HEK293T (cell line): Measurements from ENCODE around the gene GPRC5B.

Source experiments
- CTCF ChIA-PET: fragments of 350-600 bp; formaldehyde crosslinking; extraction: SDS; loops from one replicate; lab custom pipeline; 2021; ENCODE audit warnings: antibody characterized with exemption, inconsistent platforms; lab: Yijun Ruan, JAX
- POLR2A ChIA-PET: fragments of 350-600 bp; formaldehyde crosslinking; extraction: SDS; loops from one replicate; lab custom pipeline; 2020; ENCODE audit warnings: antibody characterized with exemption, inconsistent platforms; lab: Yijun Ruan, JAX
- DNase-seq: peaks from one replicate; pipeline ENCODE4 v3.0.0; 2012; ENCODE audit warnings: mixed read lengths; ENCODE audit errors: extremely low spot score
- ARNT ChIP-seq: fragments of 450-650 bp; IDR thresholded peaks from 2 replicates; pipeline ENCODE4 v1.6.1; 2017; ENCODE audit warnings: mild to moderate bottlenecking
- BHLHE40 ChIP-seq: fragments of 450-650 bp; IDR thresholded peaks from 2 replicates; pipeline ENCODE4 v1.6.1; 2016; ENCODE audit warnings: mild to moderate bottlenecking, moderate library complexity, borderline replicate concordance
- CTBP1 ChIP-seq: fragments of 450-650 bp; IDR thresholded peaks from 2 replicates; pipeline ENCODE4 v1.6.1; 2016; ENCODE audit warnings: borderline replicate concordance
- ELF4 ChIP-seq: fragments of 450-650 bp; IDR thresholded peaks from 2 replicates; pipeline ENCODE4 v1.6.1; 2017; ENCODE audit warnings: antibody characterized with exemption
- FOXA1 ChIP-seq: fragments of 450-650 bp; IDR thresholded peaks from 2 replicates; pipeline ENCODE4 v1.6.1; 2016; ENCODE audit warnings: mild to moderate bottlenecking
- FOXK2 ChIP-seq: fragments of 450-650 bp; IDR thresholded peaks from 2 replicates; pipeline ENCODE4 v1.6.1; 2016; ENCODE audit warnings: mild to moderate bottlenecking
- FOXM1 ChIP-seq: fragments of 450-650 bp; IDR thresholded peaks from 2 replicates; pipeline ENCODE4 v1.6.1; 2017; ENCODE audit warnings: mild to moderate bottlenecking, borderline replicate concordance
- HDGF ChIP-seq: fragments of 450-650 bp; IDR thresholded peaks from 2 replicates; pipeline ENCODE4 v1.6.1; 2017; ENCODE audit warnings: antibody characterized with exemption, borderline replicate concordance
- L3MBTL2 ChIP-seq: fragments of 450-650 bp; conservative IDR thresholded peaks from 2 replicates; pipeline ENCODE4 v1.6.1; 2016; ENCODE audit warnings: mild to moderate bottlenecking
- LEF1 ChIP-seq: fragments of 450-650 bp; IDR thresholded peaks from 2 replicates; pipeline ENCODE4 v1.6.1; 2017; ENCODE audit warnings: mild to moderate bottlenecking, borderline replicate concordance
- NFRKB ChIP-seq: fragments of 450-650 bp; IDR thresholded peaks from 2 replicates; pipeline ENCODE4 v1.6.1; 2016; ENCODE audit warnings: mild to moderate bottlenecking, moderate library complexity
- PKNOX1 ChIP-seq: fragments of 450-650 bp; IDR thresholded peaks from 2 replicates; pipeline ENCODE4 v1.6.1; 2016
- SP1 ChIP-seq: fragments of 450-650 bp; IDR thresholded peaks from 2 replicates; pipeline ENCODE4 v1.6.1; 2017
- SUZ12 ChIP-seq: fragments of 450-650 bp; IDR thresholded peaks from 2 replicates; pipeline ENCODE4 v1.6.1; 2016; ENCODE audit warnings: mild to moderate bottlenecking
- TARDBP ChIP-seq: fragments of 450-650 bp; IDR thresholded peaks from 2 replicates; pipeline ENCODE4 v1.6.1; 2016
- ZNF384 ChIP-seq: fragments of 450-650 bp; IDR thresholded peaks from 2 replicates; pipeline ENCODE4 v1.6.1; 2016

Gene GPRC5B

DNA sequence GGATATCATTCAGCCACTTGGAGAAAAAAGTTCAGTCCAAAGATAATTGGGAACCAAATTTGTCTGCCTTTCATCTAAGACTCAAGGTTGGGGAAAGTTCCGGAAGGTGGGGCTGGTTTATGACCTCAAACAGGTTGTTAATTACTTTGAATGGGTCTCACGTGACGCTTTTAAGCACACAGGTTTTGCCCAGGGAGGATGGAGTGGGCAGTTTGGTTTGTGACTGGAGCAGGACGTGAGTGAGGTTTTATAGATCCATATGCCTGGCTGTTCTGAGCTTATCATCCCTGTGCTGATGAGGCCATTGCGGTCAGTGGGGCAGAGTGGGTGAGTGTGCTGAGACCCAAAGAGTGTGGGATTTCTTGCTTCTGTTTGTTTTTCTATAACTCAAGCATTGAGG lies 38.7 kb upstream of the GPRC5B start:
- CTCF ChIA-PET: no interaction called here
- no peak for DNase-seq
- TF ChIP-seq L3MBTL2: no peak
- no peak for TF ChIP-seq PKNOX1
- no peak for TF ChIP-seq BHLHE40
- no peak for TF ChIP-seq LEF1
- TF ChIP-seq FOXM1: no peak
- TF ChIP-seq TARDBP: no peak
- TF ChIP-seq HDGF: no peak
- no peak for TF ChIP-seq ELF4
- no peak for TF ChIP-seq NFRKB
- TF ChIP-seq CTBP1: no peak
- no peak for TF ChIP-seq FOXA1
- no peak for TF ChIP-seq ARNT
- TF ChIP-seq ZNF384: no peak
- no peak for TF ChIP-seq FOXK2
- TF ChIP-seq SUZ12: no peak
- no peak for TF ChIP-seq SP1
- POLR2A ChIA-PET: no interaction called here

- TF ChIP-seq NFRKB (no peak), FOXM1 (no peak), SP1 (no peak), ARNT (no peak), ZNF384 (no peak), ELF4 (no peak), HDGF (no peak), SUZ12 (no peak)
- ChIA-PET POLR2A (no interaction called here), CTCF (no interaction called here)
- no peak for DNase-seq
Measured at GRCh38 chr16:19919142-19919541, 34.5 kb upstream of the GPRC5B start.

DNA sequence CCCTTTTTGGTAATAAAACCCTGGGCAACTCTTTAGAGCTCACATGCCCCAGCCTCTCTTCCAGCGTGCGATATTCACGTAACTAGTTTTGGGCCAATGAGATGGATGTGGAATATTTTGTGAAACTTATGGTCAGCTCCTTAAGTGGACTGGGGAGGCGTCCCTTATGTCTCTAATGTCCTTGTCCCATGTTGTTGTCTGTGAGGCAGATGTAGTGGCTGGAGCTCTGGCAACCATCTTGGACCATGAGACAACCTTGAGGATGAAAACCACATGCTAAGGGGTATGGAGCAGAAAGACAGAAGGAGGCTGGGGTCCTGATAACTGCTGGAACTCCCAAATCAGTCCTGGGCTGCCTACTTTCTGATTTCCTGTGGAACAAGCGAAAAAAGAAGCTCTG lies 31.4 kb upstream of the GPRC5B start:
- CTCF ChIA-PET: no interaction called here
- POLR2A ChIA-PET: no interaction called here
- DNase-seq: no peak
- no peak for TF ChIP-seq SP1

DNA sequence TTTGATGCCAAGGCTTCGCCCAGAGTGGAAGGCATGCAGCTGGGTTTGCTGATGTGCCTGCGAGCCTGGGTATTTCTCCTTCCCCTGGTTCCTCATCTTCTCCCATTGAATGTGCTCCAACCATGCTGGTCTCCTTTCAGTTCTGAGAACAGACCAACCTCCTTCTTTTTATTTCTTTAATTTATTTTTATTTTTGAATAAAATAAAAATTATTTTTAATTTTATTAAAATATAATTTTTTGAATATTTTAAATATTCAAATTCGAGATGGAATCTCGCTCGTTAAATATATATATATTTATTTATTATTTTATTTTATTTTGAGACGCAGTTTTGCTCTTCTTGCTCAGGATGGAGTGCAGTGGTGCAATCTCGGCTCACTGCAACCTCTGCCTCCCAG lies 30.2 kb upstream of the GPRC5B start:
- DNase-seq: no peak
- CTCF ChIA-PET: no interaction called here
- TF ChIP-seq PKNOX1 (no peak), LEF1 (no peak), FOXK2 (no peak), ARNT (no peak), TARDBP (no peak), NFRKB (no peak), CTBP1 (no peak), FOXM1 (no peak), ELF4 (no peak), FOXA1 (no peak), SP1 (no peak), SUZ12 (no peak), HDGF (no peak), BHLHE40 (no peak), L3MBTL2 (no peak)
- POLR2A ChIA-PET: no interaction called here

GRCh38 chr16:19913340-19913645 lies 28.6 kb upstream of the GPRC5B start:
- CTCF ChIA-PET: interaction anchor here (0.7 to 1.2 kb wide), 2 partner anchors 446 to 473 kb away, joined by 3 read pairs; no protein-coding TSS in a partner anchor
- no peak for DNase-seq
- POLR2A ChIA-PET: no interaction called here
- TF ChIP-seq SP1: no peak
- no peak for TF ChIP-seq HDGF
- TF ChIP-seq L3MBTL2: no peak
- TF ChIP-seq SUZ12: no peak
- TF ChIP-seq LEF1: no peak
- no peak for TF ChIP-seq ELF4
- no peak for TF ChIP-seq FOXM1

DNA sequence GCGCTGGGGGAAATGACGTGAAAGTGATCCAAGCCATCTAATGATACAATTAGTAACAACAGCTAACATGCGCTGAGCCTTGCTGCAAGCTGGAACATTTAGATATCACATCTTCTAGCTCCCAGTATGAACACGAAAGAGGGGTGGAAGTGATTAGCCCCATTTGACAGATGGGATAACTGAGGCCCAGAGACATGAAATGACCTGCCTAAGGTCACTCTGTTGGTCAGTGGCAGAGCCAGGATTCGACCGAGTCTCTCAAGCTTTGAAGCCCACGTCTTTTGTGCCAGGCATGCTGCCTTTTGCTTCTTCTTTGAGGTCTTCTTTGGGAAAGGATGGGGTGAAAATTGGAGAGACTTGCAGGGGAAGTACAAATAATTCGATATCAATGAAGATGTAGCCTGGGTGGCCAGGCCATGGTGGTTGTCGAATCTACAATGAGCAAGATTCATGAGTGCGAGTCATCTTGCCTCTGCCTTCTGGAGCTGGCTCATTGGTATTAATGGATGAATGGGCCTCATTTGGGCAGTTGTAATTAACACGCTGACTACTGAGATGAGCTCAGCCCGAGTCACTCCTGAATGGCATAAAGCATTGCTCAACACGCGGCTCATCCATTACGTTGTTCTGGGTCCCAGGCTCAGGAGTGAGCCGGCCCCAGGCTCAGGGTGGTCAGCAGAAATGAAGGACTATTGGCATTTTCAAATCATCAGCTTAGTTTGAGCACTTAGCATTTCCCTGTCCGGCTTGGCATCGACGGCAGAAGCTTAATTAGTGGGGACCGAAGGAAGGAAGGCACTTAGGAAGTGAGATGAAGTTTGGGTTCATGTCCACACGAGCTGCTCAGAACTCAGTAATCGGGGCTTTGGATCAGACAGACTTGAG lies 28.0 kb upstream of the GPRC5B start:
- ChIA-PET CTCF (interaction anchor here (0.7 to 1.2 kb wide), 2 partner anchors 446 to 473 kb away, joined by 3 read pairs; no protein-coding TSS in a partner anchor), POLR2A (no interaction called here)
- TF ChIP-seq FOXK2 (no peak), CTBP1 (no peak), BHLHE40 (no peak), SUZ12 (no peak), FOXM1 (no peak), LEF1 (no peak), ZNF384 (no peak), HDGF (no peak), ELF4 (no peak), SP1 (no peak), FOXA1 (no peak), PKNOX1 (no peak), TARDBP (no peak), ARNT (no peak)
- no peak for DNase-seq
